ENCODE data around the gene KCNJ15. TPM values are rescaled to one million over a fixed set of nuclear protein-coding genes. Genes with fewer than 3 reads are reported as not detected.

The KCNJ15 gene
- total RNA-seq, 1 experiment from 2014 or later, result 0.13 TPM

DNA sequence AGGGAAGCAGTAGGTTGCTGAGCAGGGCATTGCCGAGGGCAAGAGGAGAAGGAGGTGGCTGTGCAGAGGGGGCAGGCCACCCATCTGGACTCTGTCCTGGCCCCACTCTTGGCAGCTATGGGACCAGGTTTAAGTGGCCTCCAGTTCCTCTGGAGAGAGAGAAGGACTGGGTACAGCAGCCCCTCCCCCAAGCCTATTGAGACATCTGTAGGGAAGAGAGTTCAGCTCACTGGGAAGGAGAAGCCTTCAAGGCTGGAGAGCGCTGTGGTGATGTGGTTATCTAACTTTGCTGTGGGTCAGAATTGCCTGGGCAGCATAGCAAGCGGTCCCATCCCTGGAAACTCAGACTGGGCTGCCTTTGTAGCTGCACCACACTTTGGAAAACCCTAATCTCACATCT lies 93.9 kb downstream of the KCNJ15 start:
- in situ Hi-C loops (cut with HindIII; ENCODE audit: low pct_unique_long_range_greater_than_20kb, low sequenced_read_pairs), result no loop called here
- CTCF ChIA-PET, result interaction anchor here (0.7 kb wide), 1 partner anchor 765 kb away, joined by 3 read pairs; no protein-coding TSS in a partner anchor

DNA sequence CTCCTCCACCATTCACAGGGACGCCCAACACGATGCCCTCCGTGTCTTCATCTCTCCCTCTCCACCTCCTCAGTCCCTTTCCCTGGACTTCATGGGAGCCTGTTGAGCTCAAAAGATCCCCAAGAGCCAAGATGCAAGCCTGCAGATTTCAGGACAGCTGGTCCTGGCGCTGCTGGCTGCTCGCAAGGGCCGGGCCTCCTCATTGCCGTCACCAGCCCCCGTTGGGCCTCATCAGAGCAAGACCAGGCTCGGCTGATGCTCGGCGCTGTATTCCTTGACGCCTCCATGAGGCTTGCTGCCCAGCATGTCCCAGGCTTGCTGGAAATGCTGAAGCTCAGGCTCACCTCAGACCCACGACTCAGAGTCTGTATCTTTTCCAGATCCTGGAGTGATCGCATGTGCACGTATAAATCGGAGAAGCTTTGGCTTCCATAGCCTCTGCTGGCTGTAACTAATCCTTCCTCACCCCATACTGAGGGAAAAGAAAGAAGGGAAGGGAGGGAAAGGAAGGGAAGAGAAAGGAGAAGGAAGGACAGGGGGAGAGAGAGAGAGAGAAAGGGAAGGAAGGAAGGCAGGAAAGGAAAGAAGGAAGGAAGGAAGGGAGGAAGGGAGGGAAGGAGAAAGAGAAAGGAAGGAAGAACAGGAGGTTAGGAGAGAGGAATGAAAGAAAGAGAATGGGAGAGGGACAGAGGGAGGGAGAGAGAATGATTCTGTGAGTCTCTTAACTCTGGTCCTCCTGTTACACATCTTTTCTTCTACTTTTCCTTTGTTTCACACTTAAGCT lies 94.6 kb downstream of the KCNJ15 start:
- in situ Hi-C loops (cut with HindIII; ENCODE audit: low pct_unique_long_range_greater_than_20kb, low sequenced_read_pairs) (no loop called here), intact Hi-C loops (cut with micrococcal nuclease; ENCODE audit: unreplicated experiment) (loop anchor here (5.0 to 10.0 kb wide), 3 partner anchors 129 to 647 kb away; no protein-coding TSS in a partner anchor)
- no TSS peak for BruUV-seq (replicated peaks)
- H3K4me3 ChIP-seq (ENCODE audit: low read depth in 2 of 2, low read length in 2 of 2), result no peak overlapping the region
- no peak overlapping the region for H3K27ac ChIP-seq (ENCODE audit: low read length)
- H3K27me3 ChIP-seq (ENCODE audit: control insufficient read depth, insufficient read depth, low read length), result no peaks in the 10 kb centered on the region; the same call in 1 of the 2 replicates
- TF ChIP-seq TCF7L2 (IDR thresholded peaks at IDR 0.05; ENCODE audit: low read depth, low read length) (no peak), POLR2AphosphoS5 (IDR thresholded peaks at IDR 0.05; ENCODE audit: low read depth, low read length) (no peak), SIN3A (IDR thresholded peaks at IDR 0.05; ENCODE audit: borderline replicate concordance, insufficient read depth, low read depth, low read length) (no peak)
- TF ChIP-seq, protein P1, sequence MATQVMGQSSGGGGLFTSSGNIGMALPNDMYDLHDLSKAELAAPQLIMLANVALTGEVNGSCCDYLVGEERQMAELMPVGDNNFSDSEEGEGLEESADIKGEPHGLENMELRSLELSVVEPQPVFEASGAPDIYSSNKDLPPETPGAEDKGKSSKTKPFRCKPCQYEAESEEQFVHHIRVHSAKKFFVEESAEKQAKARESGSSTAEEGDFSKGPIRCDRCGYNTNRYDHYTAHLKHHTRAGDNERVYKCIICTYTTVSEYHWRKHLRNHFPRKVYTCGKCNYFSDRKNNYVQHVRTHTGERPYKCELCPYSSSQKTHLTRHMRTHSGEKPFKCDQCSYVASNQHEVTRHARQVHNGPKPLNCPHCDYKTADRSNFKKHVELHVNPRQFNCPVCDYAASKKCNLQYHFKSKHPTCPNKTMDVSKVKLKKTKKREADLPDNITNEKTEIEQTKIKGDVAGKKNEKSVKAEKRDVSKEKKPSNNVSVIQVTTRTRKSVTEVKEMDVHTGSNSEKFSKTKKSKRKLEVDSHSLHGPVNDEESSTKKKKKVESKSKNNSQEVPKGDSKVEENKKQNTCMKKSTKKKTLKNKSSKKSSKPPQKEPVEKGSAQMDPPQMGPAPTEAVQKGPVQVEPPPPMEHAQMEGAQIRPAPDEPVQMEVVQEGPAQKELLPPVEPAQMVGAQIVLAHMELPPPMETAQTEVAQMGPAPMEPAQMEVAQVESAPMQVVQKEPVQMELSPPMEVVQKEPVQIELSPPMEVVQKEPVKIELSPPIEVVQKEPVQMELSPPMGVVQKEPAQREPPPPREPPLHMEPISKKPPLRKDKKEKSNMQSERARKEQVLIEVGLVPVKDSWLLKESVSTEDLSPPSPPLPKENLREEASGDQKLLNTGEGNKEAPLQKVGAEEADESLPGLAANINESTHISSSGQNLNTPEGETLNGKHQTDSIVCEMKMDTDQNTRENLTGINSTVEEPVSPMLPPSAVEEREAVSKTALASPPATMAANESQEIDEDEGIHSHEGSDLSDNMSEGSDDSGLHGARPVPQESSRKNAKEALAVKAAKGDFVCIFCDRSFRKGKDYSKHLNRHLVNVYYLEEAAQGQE (IDR thresholded peaks at IDR 0.05; ENCODE audit: insufficient read depth in 1 of 2, low read depth in 2 of 2, low read length in 1 of 2), result no peak
- TF ChIP-seq, protein P2, sequence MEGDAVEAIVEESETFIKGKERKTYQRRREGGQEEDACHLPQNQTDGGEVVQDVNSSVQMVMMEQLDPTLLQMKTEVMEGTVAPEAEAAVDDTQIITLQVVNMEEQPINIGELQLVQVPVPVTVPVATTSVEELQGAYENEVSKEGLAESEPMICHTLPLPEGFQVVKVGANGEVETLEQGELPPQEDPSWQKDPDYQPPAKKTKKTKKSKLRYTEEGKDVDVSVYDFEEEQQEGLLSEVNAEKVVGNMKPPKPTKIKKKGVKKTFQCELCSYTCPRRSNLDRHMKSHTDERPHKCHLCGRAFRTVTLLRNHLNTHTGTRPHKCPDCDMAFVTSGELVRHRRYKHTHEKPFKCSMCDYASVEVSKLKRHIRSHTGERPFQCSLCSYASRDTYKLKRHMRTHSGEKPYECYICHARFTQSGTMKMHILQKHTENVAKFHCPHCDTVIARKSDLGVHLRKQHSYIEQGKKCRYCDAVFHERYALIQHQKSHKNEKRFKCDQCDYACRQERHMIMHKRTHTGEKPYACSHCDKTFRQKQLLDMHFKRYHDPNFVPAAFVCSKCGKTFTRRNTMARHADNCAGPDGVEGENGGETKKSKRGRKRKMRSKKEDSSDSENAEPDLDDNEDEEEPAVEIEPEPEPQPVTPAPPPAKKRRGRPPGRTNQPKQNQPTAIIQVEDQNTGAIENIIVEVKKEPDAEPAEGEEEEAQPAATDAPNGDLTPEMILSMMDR (IDR thresholded peaks at IDR 0.05), result no peak
- ATAC-seq (no peak), DNase-seq (ENCODE audit: low read depth, low spot score) (no peak)
- no peaks in the 10 kb centered on the region for H3K9me3 ChIP-seq (ENCODE audit: control insufficient read depth, insufficient read depth, low read depth, low read length)
- ChIA-PET CTCF (interaction anchor here (1.8 kb wide), 1 partner anchor 181 kb away, joined by 7 read pairs; no protein-coding TSS in a partner anchor), POLR2A (interaction anchor here (0.6 kb wide), 1 partner anchor 1056 kb away, joined by 4 read pairs; no protein-coding TSS in a partner anchor)
- no peaks in the 10 kb centered on the region for H3K36me3 ChIP-seq (ENCODE audit: control insufficient read depth, insufficient read depth, low read length)
- no peaks in the 10 kb centered on the region for H3K4me1 ChIP-seq (ENCODE audit: control insufficient read depth, insufficient read depth, low read length)

More for the DNA sequence above, 93.9 kb downstream of the KCNJ15 start:
- TF ChIP-seq, protein P1 (IDR thresholded peaks at IDR 0.05; ENCODE audit: insufficient read depth in 1 of 2, low read depth in 2 of 2, low read length in 1 of 2), result no peak
- TF ChIP-seq SIN3A (IDR thresholded peaks at IDR 0.05; ENCODE audit: borderline replicate concordance, insufficient read depth, low read depth, low read length) (no peak), TCF7L2 (IDR thresholded peaks at IDR 0.05; ENCODE audit: low read depth, low read length) (no peak), POLR2AphosphoS5 (IDR thresholded peaks at IDR 0.05; ENCODE audit: low read depth, low read length) (no peak)
- TF ChIP-seq, protein P2 (IDR thresholded peaks at IDR 0.05), result no peak
- POLR2A ChIA-PET, result no interaction called here
- Histone ChIP-seq H3K4me3 (ENCODE audit: low read depth in 2 of 2, low read length in 2 of 2) (no peak overlapping the region), H3K27ac (ENCODE audit: low read length) (no peak overlapping the region), H3K4me1 (ENCODE audit: control insufficient read depth, insufficient read depth, low read length) (no peaks in the 10 kb centered on the region), H3K36me3 (ENCODE audit: control insufficient read depth, insufficient read depth, low read length) (no peaks in the 10 kb centered on the region), H3K9me3 (ENCODE audit: control insufficient read depth, insufficient read depth, low read depth, low read length) (no peaks in the 10 kb centered on the region), H3K27me3 (ENCODE audit: control insufficient read depth, insufficient read depth, low read length) (no peaks in the 10 kb centered on the region; the same call in 1 of the 2 replicates)
- no TSS peak for BruUV-seq (replicated peaks)
- intact Hi-C loops (cut with micrococcal nuclease; ENCODE audit: unreplicated experiment), result loop anchor here (5.0 to 10.0 kb wide), 3 partner anchors 128 to 646 kb away; no protein-coding TSS in a partner anchor
- DNase-seq (ENCODE audit: low read depth, low spot score) (no peak), ATAC-seq (no peak)
